ENCODE data around the gene MIGA1. TPM values are rescaled to one million over a fixed set of nuclear protein-coding genes. Genes with fewer than 3 reads are reported as not detected.

The MIGA1 gene
- total and polyA plus RNA-seq, 9 of the 15 experiments (the other 6 are each of a cell fraction or from before 2014, with no cell fraction given) = 1.6 to 5.1 (median 2.9) TPM

GRCh38 chr1:77744576-77744975, 34.9 kb upstream of the MIGA1 start:
- CTCF ChIA-PET (ENCODE audit: low intra/inter-chr PET ratio) = no interaction called here
- H4K20me1 ChIP-seq (replicated peaks; ENCODE audit: control insufficient read depth, insufficient read depth, low read length) = 0 out of 2 replicates have a peak, but pooled peaks cover 6% of the 10 kb centered on the region
- DNase-seq (ENCODE audit: extremely low read depth in 1 of 4, low spot score in 3 of 4) (peak in 1 of 4 experiments; percentile 18), FAIRE-seq (no peak), ATAC-seq (peak; percentile 84)
- H3K4me2 ChIP-seq (ENCODE audit: insufficient read depth, low read length) = no peak overlapping the region
- no peaks in the 10 kb centered on the region for H3K9me1 ChIP-seq (ENCODE audit: control insufficient read depth, insufficient read depth, low read length)
- H3K27ac ChIP-seq (ENCODE audit: extremely low read depth, low read depth, low read length) = no peak overlapping the region
- H3K36me3 ChIP-seq (ENCODE audit: control insufficient read depth, insufficient read depth, low read length) = peaks cover 13% of the 10 kb centered on the region; the same call in 2 of the 3 replicates
- 41% methylated on average over 7 of the region's 7 CpGs for WGBS (ENCODE audit: insufficient coverage, low coverage, missing lambda C conversion rate)
- intact Hi-C loops (cut with micrococcal nuclease) (no loop called here), in situ Hi-C loops (cut with MboI) (no loop called here)
- peaks cover 0 to 7% of the 10 kb centered on the region in 2 experiments; a peak in 2 of 5 replicates for H3K4me1 ChIP-seq (replicated peaks in 1 of 2; ENCODE audit: control insufficient read depth in 2 of 2, insufficient read depth in 2 of 2, low read length in 2 of 2)
- H2AFZ ChIP-seq (ENCODE audit: low read depth, low read length) = no peak overlapping the region
- no peak overlapping the region for H3K9ac ChIP-seq (ENCODE audit: insufficient read depth in 1 of 2, low read depth in 2 of 2, low read length in 2 of 2)
- no peaks in the 10 kb centered on the region for H3K9me3 ChIP-seq (replicated peaks; ENCODE audit: control insufficient read depth, insufficient read depth, low read depth, low read length)
- no peak overlapping the region for H3K4me3 ChIP-seq
- BruUV-seq (replicated peaks) = no TSS peak
- no peaks in the 10 kb centered on the region for H3K27me3 ChIP-seq (ENCODE audit: control insufficient read depth in 2 of 2, insufficient read depth in 2 of 2, low read length in 2 of 2)
- POLR2A ChIA-PET = interaction anchor here (0.6 to 2.7 kb wide), 3 partner anchors 11 to 12 kb away, joined by 4 to 10 read pairs (median 4); no protein-coding TSS in a partner anchor
- peaks cover 56% of the 10 kb centered on the region for H3K79me2 ChIP-seq (ENCODE audit: control insufficient read depth, insufficient read depth, low read length)
- no peak for TF ChIP-seq SOX6 (IDR thresholded peaks at IDR 0.05)
- 0 out of 2 replicates have a peak, but pooled peaks have one; percentile 21 for TF ChIP-seq MAFG (tag; conservative IDR thresholded peaks at IDR 0.05)
- no peak for TF ChIP-seq NCOA2 (IDR thresholded peaks at IDR 0.05; ENCODE audit: partially characterized antibody in 2 of 2)
- no peak for TF ChIP-seq CEBPB (tag; IDR thresholded peaks at IDR 0.05)
- TF ChIP-seq SMAD1 (IDR thresholded peaks at IDR 0.05; ENCODE audit: low read depth, low read length, partially characterized antibody) = no peak
- TF ChIP-seq DMBX1 (CRISPR knock-in tag; IDR thresholded peaks at IDR 0.05; ENCODE audit: borderline replicate concordance) = no peak
- peak; percentile 43; the same call in 1 of the 2 replicates for TF ChIP-seq NFIC (IDR thresholded peaks at IDR 0.05)
- no peak for TF ChIP-seq EHMT2 (IDR thresholded peaks at IDR 0.05)
- TF ChIP-seq MGA (IDR thresholded peaks at IDR 0.05) = peak; percentile 55
- no peak for TF ChIP-seq ZNF639 (CRISPR knock-in tag; conservative IDR thresholded peaks at IDR 0.05 in 1 of 2, IDR thresholded peaks at IDR 0.05 in 1 of 2)

All from K562 (cell line).